ENCODE measurements around the gene SEZ6.

- TF ChIP-seq, protein P1, sequence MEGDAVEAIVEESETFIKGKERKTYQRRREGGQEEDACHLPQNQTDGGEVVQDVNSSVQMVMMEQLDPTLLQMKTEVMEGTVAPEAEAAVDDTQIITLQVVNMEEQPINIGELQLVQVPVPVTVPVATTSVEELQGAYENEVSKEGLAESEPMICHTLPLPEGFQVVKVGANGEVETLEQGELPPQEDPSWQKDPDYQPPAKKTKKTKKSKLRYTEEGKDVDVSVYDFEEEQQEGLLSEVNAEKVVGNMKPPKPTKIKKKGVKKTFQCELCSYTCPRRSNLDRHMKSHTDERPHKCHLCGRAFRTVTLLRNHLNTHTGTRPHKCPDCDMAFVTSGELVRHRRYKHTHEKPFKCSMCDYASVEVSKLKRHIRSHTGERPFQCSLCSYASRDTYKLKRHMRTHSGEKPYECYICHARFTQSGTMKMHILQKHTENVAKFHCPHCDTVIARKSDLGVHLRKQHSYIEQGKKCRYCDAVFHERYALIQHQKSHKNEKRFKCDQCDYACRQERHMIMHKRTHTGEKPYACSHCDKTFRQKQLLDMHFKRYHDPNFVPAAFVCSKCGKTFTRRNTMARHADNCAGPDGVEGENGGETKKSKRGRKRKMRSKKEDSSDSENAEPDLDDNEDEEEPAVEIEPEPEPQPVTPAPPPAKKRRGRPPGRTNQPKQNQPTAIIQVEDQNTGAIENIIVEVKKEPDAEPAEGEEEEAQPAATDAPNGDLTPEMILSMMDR (conservative IDR thresholded peaks at IDR 0.05 in 1 of 2, IDR thresholded peaks at IDR 0.05 in 1 of 2; ENCODE audit: extremely low read depth in 1 of 2, insufficient read depth in 1 of 2, low read depth in 1 of 2, low read length in 2 of 2) = no peak
- no peak for TF ChIP-seq EZH2 (IDR thresholded peaks at IDR 0.05; ENCODE audit: borderline replicate concordance, low read length)
These were observed 49.0 kb upstream of the SEZ6 start for GRCh38 chr17:29054835-29055234.

All from mammary epithelial cell (primary cell).